DND-41 (cell line): ENCODE measurements around the gene STPG2.

Experiments used
- ATAC-seq: fragments of 200-7000 bp; cut with Tn5 transposase; 3 replicates; pipeline ENCODE4 v1.9.1; 2021; ENCODE audit warnings: low read depth; ENCODE audit not compliant: insufficient read depth
- DNase-seq: peaks from one replicate; pipeline ENCODE4 v3.0.0-alpha.2; 2020
- H2AFZ ChIP-seq: 2 replicates; pipeline ENCODE4 v1.6.0; 2012; ENCODE audit warnings: low read depth, low read length
- H3K27ac ChIP-seq: 2 replicates; pipeline ENCODE4 v1.5.1; 2012; ENCODE audit warnings: low read length, inconsistent platforms
- H3K27me3 ChIP-seq: fragments of 200-600 bp; sonication (generic); 2 replicates; pipeline ENCODE4 v1.6.0; 2012; ENCODE audit warnings: low read length, mild to moderate bottlenecking, inconsistent platforms; ENCODE audit not compliant: insufficient read depth, poor library complexity
- H3K36me3 ChIP-seq: 2 replicates; pipeline ENCODE4 v1.5.1; 2012; ENCODE audit warnings: low read length, inconsistent platforms; ENCODE audit not compliant: insufficient read depth
- H3K4me1 ChIP-seq: 2 replicates; pipeline ENCODE4 v1.5.1; 2012; ENCODE audit warnings: mild to moderate bottlenecking, low read length; ENCODE audit not compliant: insufficient read depth
- H3K4me2 ChIP-seq: 2 replicates; pipeline ENCODE4 v1.6.0; 2012; ENCODE audit warnings: mild to moderate bottlenecking, moderate library complexity, low read length, inconsistent platforms; ENCODE audit not compliant: insufficient read depth
- H3K4me3 ChIP-seq, 2 experiments: fragments of 200-600 bp in 1 of 2; shearing (Covaris generic) in 1 of 2; 2 replicates each; pipeline ENCODE4 v1.5.1; 2012 to 2016; ENCODE audit warnings: inconsistent platforms in 2 of 2, low read length in 2 of 2, mild to moderate bottlenecking in 2 of 2, low read depth in 1 of 2, moderate library complexity in 1 of 2
- H3K79me2 ChIP-seq: 2 replicates; pipeline ENCODE4 v1.6.0; 2012; ENCODE audit warnings: low read length, inconsistent platforms; ENCODE audit not compliant: insufficient read depth
- H3K9ac ChIP-seq: 2 replicates; pipeline ENCODE4 v1.6.0; 2012; ENCODE audit warnings: low read depth, mild to moderate bottlenecking, inconsistent platforms, low read length, moderate library complexity
- H3K9me3 ChIP-seq: 2 replicates; pipeline ENCODE4 v1.5.1; 2012; ENCODE audit warnings: low read length, moderate library complexity, mild to moderate bottlenecking, inconsistent platforms; ENCODE audit not compliant: insufficient read depth, severe bottlenecking
- H4K20me1 ChIP-seq: 2 replicates; pipeline ENCODE4 v1.6.0; 2012; ENCODE audit warnings: low read length; ENCODE audit not compliant: insufficient read depth
- EZH2 ChIP-seq: IDR thresholded peaks from 3 replicates; pipeline ENCODE4 v1.6.1; 2012; ENCODE audit warnings: borderline replicate concordance, low read depth, mild to moderate bottlenecking, moderate library complexity, low read length, inconsistent platforms; ENCODE audit not compliant: severe bottlenecking
- TF ChIP-seq, protein P1 (sequence below): IDR thresholded peaks from 2 replicates; pipeline ENCODE4 v1.5.1; 2012; ENCODE audit warnings: borderline replicate concordance, low read length, moderate library complexity, mild to moderate bottlenecking; ENCODE audit not compliant: poor library complexity, severe bottlenecking; ENCODE audit errors: extremely low read depth

STPG2 gene

DNA sequence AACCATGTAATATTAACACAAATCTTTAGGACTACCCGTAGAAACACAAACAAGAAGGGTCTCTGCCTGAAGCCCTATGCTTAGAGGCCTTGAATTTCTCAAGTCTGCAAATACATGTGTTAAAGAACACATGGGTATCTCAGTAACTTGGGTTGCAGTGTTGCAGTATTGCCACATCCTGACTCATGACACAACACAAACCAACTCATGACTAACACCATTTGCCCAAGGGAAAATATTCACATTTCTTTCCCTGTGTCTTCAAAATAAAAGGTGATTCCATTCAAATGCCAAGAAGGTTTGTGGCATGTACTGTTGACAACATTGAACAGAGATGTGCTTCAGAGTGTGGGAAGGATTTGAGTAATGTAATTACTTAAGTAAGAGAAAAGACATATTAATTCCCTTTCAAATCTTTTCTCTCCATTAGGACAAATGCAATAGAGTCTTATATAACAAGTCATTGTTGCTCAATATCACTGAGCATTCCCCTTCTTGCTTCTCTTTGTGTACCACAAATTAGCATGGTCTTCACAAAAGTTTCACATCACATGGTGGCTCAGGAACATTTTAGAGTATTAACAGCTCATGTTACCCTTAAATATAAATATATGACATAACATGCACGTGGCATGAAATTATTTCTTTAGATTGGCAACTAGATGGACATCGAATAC lies 487.1 kb downstream of the STPG2 start:
- Histone ChIP-seq H3K4me3 (no peak overlapping the region), H3K27me3 (no peaks in the 10 kb centered on the region), H3K4me1 (no peaks in the 10 kb centered on the region), H3K9ac (no peak overlapping the region), H2AFZ (no peak overlapping the region), H3K36me3 (no peaks in the 10 kb centered on the region), H3K27ac (no peak overlapping the region), H4K20me1 (no peaks in the 10 kb centered on the region), H3K79me2 (no peaks in the 10 kb centered on the region), H3K4me2 (no peak overlapping the region), H3K9me3 (no peaks in the 10 kb centered on the region)
- ATAC-seq (no peak), DNase-seq (no peak)
- TF ChIP-seq, protein P1, sequence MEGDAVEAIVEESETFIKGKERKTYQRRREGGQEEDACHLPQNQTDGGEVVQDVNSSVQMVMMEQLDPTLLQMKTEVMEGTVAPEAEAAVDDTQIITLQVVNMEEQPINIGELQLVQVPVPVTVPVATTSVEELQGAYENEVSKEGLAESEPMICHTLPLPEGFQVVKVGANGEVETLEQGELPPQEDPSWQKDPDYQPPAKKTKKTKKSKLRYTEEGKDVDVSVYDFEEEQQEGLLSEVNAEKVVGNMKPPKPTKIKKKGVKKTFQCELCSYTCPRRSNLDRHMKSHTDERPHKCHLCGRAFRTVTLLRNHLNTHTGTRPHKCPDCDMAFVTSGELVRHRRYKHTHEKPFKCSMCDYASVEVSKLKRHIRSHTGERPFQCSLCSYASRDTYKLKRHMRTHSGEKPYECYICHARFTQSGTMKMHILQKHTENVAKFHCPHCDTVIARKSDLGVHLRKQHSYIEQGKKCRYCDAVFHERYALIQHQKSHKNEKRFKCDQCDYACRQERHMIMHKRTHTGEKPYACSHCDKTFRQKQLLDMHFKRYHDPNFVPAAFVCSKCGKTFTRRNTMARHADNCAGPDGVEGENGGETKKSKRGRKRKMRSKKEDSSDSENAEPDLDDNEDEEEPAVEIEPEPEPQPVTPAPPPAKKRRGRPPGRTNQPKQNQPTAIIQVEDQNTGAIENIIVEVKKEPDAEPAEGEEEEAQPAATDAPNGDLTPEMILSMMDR = no peak
- TF ChIP-seq EZH2 = no peak

DNA sequence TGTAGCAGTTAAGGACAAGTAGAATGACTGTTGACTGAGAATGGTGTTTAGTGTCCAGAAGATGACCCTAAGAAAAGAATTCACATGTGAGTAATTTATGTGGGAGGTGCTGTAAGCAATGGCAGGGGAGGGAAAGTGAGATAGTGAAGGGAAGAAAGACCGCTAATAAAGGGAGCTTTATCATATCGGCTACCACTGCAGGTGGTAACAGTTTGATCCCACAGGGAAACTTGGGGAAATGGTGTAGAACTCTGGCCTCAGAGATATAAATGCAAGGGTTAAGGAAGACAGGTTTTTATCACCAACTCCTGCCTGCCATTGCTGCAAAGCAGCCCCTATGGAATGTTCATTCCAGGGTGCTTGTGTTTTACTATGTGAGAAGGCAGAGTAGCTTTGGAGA lies 489.6 kb downstream of the STPG2 start:
- Histone ChIP-seq H3K36me3 (no peaks in the 10 kb centered on the region), H3K9me3 (no peaks in the 10 kb centered on the region), H3K79me2 (no peaks in the 10 kb centered on the region), H3K4me3 (no peak overlapping the region), H3K9ac (no peak overlapping the region), H3K27me3 (no peaks in the 10 kb centered on the region), H4K20me1 (no peaks in the 10 kb centered on the region), H3K4me2 (no peak overlapping the region), H2AFZ (no peak overlapping the region), H3K27ac (no peak overlapping the region), H3K4me1 (no peaks in the 10 kb centered on the region)
- no peak for TF ChIP-seq EZH2
- TF ChIP-seq, protein P1 = no peak
- no peak for DNase-seq
- no peak for ATAC-seq

DNA sequence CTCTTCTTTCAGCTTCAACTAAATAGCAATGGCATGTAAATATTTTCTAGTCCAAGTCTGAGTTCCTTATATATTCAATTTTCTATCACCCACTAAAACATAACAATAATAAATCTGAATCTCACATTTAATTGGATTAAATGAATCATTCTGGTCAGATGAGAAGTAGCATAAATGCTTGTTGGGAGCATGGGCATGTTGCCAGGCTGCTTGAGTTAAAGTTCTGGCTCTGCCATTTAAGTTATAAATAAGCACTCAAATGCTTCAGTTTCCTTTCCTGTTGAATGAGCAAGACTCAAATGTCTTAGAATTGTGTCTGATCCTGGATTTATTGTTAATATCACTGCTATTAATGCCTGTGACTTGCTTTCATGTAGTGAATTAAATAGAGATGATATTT lies 496.3 kb downstream of the STPG2 start:
- H3K4me3 ChIP-seq = no peak overlapping the region
- ATAC-seq = no peak
- H2AFZ ChIP-seq = no peak overlapping the region
- H4K20me1 ChIP-seq = no peaks in the 10 kb centered on the region
- H3K9me3 ChIP-seq = no peaks in the 10 kb centered on the region
- H3K27ac ChIP-seq = no peak overlapping the region
- no peak for DNase-seq
- no peak for TF ChIP-seq EZH2
- TF ChIP-seq, protein P1 = no peak
- H3K4me2 ChIP-seq = no peak overlapping the region
- H3K4me1 ChIP-seq = no peaks in the 10 kb centered on the region
- no peak overlapping the region for H3K9ac ChIP-seq
- no peaks in the 10 kb centered on the region for H3K36me3 ChIP-seq
- H3K79me2 ChIP-seq = no peaks in the 10 kb centered on the region
- H3K27me3 ChIP-seq = no peaks in the 10 kb centered on the region
